GM12875 (cell line): ENCODE results near the gene GNG10.

Source experiments
- H3K4me3 ChIP-seq: one replicate; pipeline ENCODE4 v1.5.1; 2011; ENCODE audit warnings: low read depth, low read length, control low read depth
- CTCF ChIP-seq: IDR thresholded peaks from 2 replicates; pipeline ENCODE4 v1.5.1; 2011; ENCODE audit warnings: low read depth, mild to moderate bottlenecking, control low read depth, inconsistent platforms, low read length, moderate library complexity, borderline replicate concordance; ENCODE audit not compliant: insufficient read depth

Gene GNG10

GRCh38 chr9:111649016-111649415 lies 12.4 kb upstream of the GNG10 start:
- no peak for TF ChIP-seq CTCF

GRCh38 chr9:111657051-111657450 lies 4.4 kb upstream of the GNG10 start:
- no peak overlapping the region for H3K4me3 ChIP-seq
- TF ChIP-seq CTCF = no peak

More at GRCh38 chr9:111649016-111649415, 12.4 kb upstream of the GNG10 start:
- H3K4me3 ChIP-seq = no peak overlapping the region

GRCh38 chr9:111658943-111659342 lies 2.5 kb upstream of the GNG10 start:
- no peak overlapping the region for H3K4me3 ChIP-seq
- TF ChIP-seq CTCF = no peak

DNA sequence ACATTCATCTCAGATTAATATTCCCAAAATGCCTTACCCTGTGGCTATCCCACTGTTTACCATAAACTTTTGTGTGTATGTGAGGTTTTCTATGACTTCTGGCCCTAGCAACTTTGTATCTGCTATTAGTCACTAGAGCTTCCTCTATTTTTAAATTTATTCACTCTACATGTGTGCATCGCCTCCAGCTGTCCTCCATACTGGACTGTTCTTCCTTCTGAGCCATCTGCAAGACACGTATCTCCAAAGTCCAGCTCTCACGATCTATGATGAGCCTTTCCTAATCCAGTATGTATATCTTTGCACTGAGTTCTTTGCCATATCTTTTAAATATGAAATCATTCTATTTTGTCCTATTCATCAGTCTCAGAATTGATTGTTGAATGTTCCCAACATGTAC lies 1.7 kb upstream of the GNG10 start:
- no peak overlapping the region for H3K4me3 ChIP-seq
- no peak for TF ChIP-seq CTCF

DNA sequence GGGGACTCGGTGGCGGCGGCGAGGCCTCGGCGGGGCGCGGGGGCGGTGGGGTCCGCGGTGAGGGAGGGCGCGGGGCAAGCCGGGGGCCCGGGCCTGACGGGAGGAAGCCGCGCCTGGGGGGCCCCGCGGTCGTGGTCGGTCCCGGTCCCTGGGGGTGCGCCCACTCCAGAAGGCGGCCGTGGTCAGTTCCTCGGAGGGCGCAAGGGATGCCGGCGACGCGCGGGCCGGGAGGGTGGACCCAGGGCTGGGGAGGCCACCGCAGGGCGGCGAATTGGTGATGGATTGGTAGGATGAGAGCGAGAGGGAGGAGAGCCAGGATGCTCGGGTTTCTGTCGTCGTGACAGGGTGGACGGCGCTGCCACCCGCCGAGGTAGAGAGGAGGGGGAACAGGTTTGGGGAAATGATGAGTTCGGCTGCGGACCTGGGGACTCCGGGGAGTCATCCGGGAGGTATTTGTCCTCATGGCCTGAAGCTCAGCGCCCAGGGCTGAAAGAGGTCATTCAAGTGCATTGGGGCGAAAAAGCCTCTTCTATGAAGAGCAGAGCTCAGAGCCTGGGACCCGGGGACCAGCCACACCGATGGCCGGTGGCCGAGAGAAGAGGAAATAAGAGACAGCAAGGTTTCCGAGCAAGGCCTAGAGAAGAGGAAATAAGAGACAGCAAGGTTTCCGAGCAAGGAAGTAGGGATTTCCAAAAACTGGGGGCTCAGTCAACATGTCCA lies 557 bp downstream of the GNG10 start:
- no peak for TF ChIP-seq CTCF
- H3K4me3 ChIP-seq = peak overlapping the region; percentile 60

- H3K4me3 ChIP-seq = peak overlapping the region; percentile 60
- TF ChIP-seq CTCF = no peak
Measured at GRCh38 chr9:111662576-111663300, 1.3 kb downstream of the GNG10 start.
